Tongue (tissue), 2 donors: ENCODE measurements around the gene TRIM51G. TPM values are rescaled to one million over a fixed set of nuclear protein-coding genes. Genes with fewer than 3 reads are reported as not detected.
"Not testable (repeated sequence)": the region's sequence is repeated elsewhere in the genome, so short reads cannot be mapped to it uniquely, and the experiment has no call there.

Experiments
- DNase-seq: peaks from one replicate; pipeline ENCODE4 v3.0.0-alpha.2; 2015
- total RNA-seq: library from RNA; depleted of rRNA; stranded (reverse); fragments of >200 nt; gene quantifications from one replicate; pipeline ENCODE4 v1.2.3, GENCODE V29; 2014

Gene TRIM51G, protein sequence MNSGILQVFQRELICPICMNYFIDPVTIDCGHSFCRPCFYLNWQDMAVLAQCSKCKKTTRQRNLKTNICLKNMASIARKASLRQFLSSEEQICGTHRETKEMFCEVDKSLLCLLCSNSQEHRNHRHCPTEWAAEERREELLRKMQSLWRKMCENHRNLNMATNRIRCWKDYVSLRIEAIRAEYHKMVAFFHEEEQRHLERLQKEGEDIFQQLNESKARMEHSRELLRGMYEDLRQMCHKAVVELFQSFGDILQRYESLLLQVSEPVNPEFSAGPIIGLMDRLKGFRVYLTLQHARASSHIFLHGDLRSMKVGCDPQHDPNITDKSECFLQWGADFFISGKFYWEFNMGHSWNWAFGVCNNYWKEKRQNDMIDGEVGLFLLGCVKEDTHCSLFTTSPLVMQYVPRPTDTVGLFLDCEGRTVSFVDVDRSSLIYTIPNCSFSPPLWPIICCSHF
- not detected for total RNA-seq

DNA sequence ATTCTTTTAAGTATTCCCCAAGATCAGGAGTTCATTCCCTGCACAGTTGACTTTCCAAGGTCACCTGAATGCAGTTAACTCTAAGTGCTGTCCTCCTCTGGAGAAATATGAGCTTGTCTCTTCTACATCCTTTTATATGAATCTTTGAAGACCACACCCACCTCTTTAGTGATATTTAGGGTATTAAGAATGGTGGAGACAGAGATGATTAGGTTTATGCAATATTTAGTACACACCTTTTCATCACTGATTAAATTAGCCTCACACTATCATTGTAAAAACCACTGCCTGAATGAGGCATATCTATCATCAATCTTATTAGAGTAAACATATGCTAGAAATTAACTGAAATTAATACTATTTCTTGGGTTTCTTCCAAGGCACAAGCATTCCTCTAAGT, at the start of gene TRIM51G:
TRIM51G (minus strand) TSS at position 101 of the 400 bp plus-strand sequence. CDS start 2,190 bp downstream, outside the sequence.
- not testable (repeated sequence) for DNase-seq

DNA sequence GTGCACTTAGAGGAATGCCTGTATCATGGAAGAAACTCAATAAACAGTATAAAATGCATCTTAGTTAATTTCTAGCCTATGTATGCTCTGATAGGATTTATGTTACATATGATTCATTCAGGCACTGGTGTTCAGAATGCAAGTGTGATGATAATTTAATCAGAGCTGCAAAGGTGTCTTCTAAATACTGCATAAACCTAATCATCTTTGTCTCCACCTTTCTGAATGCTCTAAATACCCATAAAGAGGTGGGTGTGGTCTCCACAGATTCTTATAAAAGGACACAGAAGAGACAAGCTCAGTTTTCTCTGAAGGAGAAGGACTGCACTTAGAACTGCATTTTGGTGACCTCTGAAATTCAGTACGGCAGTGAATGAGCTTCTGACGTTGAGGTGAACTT, 44.8 kb upstream of the TRIM51G start, which contains the start of gene TRIM49B:
TRIM49B (plus strand) TSS at position 301 of the 400 bp plus-strand sequence. CDS start 2,777 bp downstream, outside the sequence.
- DNase-seq, result not testable (repeated sequence)

DNA sequence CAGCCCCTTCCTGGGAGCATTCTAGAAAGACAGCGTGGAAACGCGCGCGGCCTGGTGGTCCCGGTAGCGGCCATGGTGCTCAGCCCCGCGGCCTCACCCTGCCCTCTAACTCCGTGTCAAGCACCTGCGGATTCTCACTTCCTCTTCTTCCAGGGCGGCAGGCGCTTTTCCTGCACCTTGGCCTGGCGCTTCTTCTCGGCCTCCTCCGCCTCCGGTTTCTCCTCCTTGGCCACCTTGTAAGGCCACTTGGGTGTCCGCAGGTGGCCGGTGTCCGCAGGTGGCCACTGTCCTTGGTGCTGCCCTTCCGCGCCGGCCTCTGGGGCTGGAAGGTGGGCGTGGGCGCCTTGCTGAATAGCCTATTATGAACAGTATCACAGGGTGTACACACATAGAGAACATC, 15.1 kb downstream of the TRIM51G start:
- not testable (repeated sequence) for DNase-seq

DNA sequence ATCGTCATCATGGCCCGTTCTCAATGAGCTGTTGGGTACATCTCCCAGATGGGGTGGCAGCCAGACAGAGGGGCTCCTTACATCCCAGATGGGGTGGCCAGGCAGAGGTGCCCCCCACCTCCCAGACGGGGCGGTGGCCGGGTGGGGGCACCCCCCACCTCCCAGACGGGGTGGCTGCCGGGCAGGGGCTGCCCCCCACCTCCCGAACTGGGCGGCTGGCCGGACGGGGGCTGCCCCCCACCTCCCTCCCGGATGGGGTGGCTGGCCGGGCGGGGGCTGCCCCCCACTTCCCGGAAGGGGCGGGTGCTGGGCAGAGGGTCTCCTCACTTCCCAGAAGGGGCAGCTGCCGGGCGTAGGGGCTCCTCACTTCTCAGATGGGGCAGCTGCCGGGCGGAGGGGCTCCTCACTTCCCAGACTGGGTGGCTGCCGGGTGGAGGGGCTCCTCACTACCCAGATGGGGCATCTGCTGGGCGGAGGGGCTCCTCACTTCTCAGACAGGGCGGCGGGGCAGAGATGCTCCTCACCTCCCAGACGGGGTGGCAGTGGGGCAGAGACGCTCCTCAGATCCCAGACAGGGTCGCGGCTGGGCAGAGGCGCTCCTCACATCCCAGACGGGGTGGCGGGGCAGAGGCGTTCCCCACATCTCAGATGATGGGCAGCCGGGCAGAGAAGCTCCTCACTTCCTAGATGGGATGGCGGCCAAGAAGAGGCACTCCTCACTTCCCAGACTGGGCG, 28.2 kb downstream of the TRIM51G start:
- DNase-seq, result not testable (repeated sequence)

DNA sequence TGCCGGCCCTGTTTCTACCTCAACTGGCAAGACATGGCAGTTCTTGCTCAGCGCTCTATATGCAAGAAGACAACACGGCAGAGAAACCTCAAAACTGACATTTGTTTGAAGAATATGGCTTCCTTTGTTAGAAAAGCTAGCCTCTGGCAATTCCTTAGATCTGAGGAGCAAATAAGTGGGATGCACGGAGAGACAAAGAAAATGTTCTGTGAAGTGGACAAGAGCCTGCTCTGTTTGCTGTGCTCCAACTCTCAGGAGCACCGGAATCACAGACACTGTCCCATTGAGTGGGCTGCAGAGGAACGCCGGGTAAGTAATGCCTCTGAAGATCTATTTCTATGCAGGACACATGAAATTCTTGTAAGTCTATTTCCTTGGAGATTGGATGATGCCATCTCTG, 37.9 kb downstream of the TRIM51G start:
- DNase-seq, result not testable (repeated sequence)

Other genes starting within 250 kb of the TRIM51G start
- gene TRIM49B, start 44.9 kb upstream of the TRIM51G start, total RNA-seq, result not detected
- not detected for gene TRIM64C, start 75.2 kb upstream of the TRIM51G start, total RNA-seq
- gene FOLH1, start 224.7 kb upstream of the TRIM51G start, total RNA-seq, result 6.1 TPM